K562 (cell line): ENCODE data around the gene ADGRL3. TPM values are rescaled to one million over a fixed set of nuclear protein-coding genes. Genes with fewer than 3 reads are reported as not detected.

Experiments
- ATAC-seq: fragments of 200-7000 bp; cut with Tn5 transposase; 3 replicates; pipeline ENCODE4 v1.9.1; 2020; ENCODE audit warnings: moderate library complexity
- BruUV-seq: library from RNA; stranded (reverse); fragments of 400-500 nt; replicated peaks from 2 replicates; lab custom pipeline; 2021; lab: Mats Ljungman, UMichigan
- CTCF ChIA-PET: fragments of 300-600 bp; formaldehyde crosslinking; extraction: SDS; loops from one replicate; lab custom pipeline; 2021; ENCODE audit warnings: low intra/inter-chr PET ratio; lab: Yijun Ruan, JAX
- POLR2A ChIA-PET: fragments of 300-600, 350-650 bp; sonication (Branson Sonifier 250); formaldehyde crosslinking; extraction: SDS; loops from one replicate; lab custom pipeline; 2021; ENCODE audit warnings: antibody characterized with exemption, inconsistent platforms; lab: Yijun Ruan, JAX
- DNase-seq, 4 experiments: peaks; one replicate each; pipeline versions ENCODE4 v3.0.0 to v3.0.0-alpha.2; 2011 to 2018; ENCODE audit warnings: low spot score in 3 of 4, mixed read lengths in 3 of 4; ENCODE audit errors: extremely low read depth in 1 of 4
- FAIRE-seq: peaks from 2 replicates; lab custom pipeline; 2011; peaks lifted over from hg19 to GRCh38; lab: Jason Lieb, UNC
- H2AFZ ChIP-seq: 2 replicates; pipeline ENCODE4 v1.6.0; 2011; ENCODE audit warnings: low read depth, low read length, control low read depth, inconsistent platforms
- H3K27ac ChIP-seq: fragments of 200-600 bp; 3 replicates; pipeline ENCODE4 v1.8.0; 2011; ENCODE audit warnings: low read depth, mild to moderate bottlenecking, control low read depth, inconsistent platforms, low read length, moderate library complexity, mixed read lengths; ENCODE audit errors: extremely low read depth
- H3K27me3 ChIP-seq, 2 experiments: fragments of 300-600 bp in 1 of 2; 2 replicates in 1 of 2; 3 replicates in 1 of 2; pipeline versions ENCODE4 v1.6.0 to v1.8.0; 2011; ENCODE audit warnings: inconsistent platforms in 2 of 2, low read length in 2 of 2, mild to moderate bottlenecking in 1 of 2, mixed read lengths in 1 of 2, moderate library complexity in 1 of 2; ENCODE audit not compliant: control insufficient read depth in 2 of 2, insufficient read depth in 2 of 2
- H3K36me3 ChIP-seq: fragments of 300-600 bp; 3 replicates; pipeline ENCODE4 v1.8.0; 2011; ENCODE audit warnings: mild to moderate bottlenecking, low read length, inconsistent platforms; ENCODE audit not compliant: control insufficient read depth, insufficient read depth
- H3K4me1 ChIP-seq, 2 experiments: fragments of 200-600 bp in 1 of 2; replicated peaks in 1 of 2; 2 replicates in 1 of 2; 3 replicates in 1 of 2; pipeline versions ENCODE4 v1.5.1 to v1.8.0; 2011; ENCODE audit warnings: inconsistent platforms in 2 of 2, low read length in 2 of 2, mild to moderate bottlenecking in 1 of 2, mixed read lengths in 1 of 2, moderate library complexity in 1 of 2; ENCODE audit not compliant: control insufficient read depth in 2 of 2, insufficient read depth in 2 of 2
- H3K4me2 ChIP-seq: 2 replicates; pipeline ENCODE4 v1.6.1; 2011; ENCODE audit warnings: low read length, control low read depth, inconsistent platforms, mixed read lengths; ENCODE audit not compliant: insufficient read depth
- H3K4me3 ChIP-seq: fragments of 200-600 bp; sonication (generic), shearing (Covaris generic); 2 replicates; pipeline ENCODE4 v1.5.1; 2016; ENCODE audit warnings: control low read depth, inconsistent platforms
- H3K79me2 ChIP-seq: fragments of 200-600 bp; 3 replicates; pipeline ENCODE4 v1.8.0; 2011; ENCODE audit warnings: low read length, inconsistent platforms; ENCODE audit not compliant: control insufficient read depth, insufficient read depth
- H3K9ac ChIP-seq, 2 experiments: 2 replicates each; pipeline versions ENCODE4 v1.6.0 to v1.6.1; 2011; ENCODE audit warnings: low read depth in 2 of 2, low read length in 2 of 2, control low read depth in 1 of 2, inconsistent platforms in 1 of 2, mild to moderate bottlenecking in 1 of 2, mixed read lengths in 1 of 2; ENCODE audit not compliant: insufficient read depth in 1 of 2
- H3K9me1 ChIP-seq: one replicate; pipeline ENCODE4 v1.6.0; 2011; ENCODE audit warnings: inconsistent platforms, mild to moderate bottlenecking, low read length, moderate library complexity; ENCODE audit not compliant: control insufficient read depth, insufficient read depth
- H3K9me3 ChIP-seq: replicated peaks from 2 replicates; pipeline ENCODE4 v1.5.1; 2011; ENCODE audit warnings: low read depth, low read length, inconsistent platforms; ENCODE audit not compliant: control insufficient read depth, insufficient read depth
- H4K20me1 ChIP-seq: replicated peaks from 2 replicates; pipeline ENCODE4 v1.6.1; 2011; ENCODE audit warnings: low read length, inconsistent platforms, mixed read lengths; ENCODE audit not compliant: control insufficient read depth, insufficient read depth
- ARNT ChIP-seq, 2 experiments: fragments of 450-650 bp; IDR thresholded peaks; 2 replicates each; pipeline ENCODE4 v1.6.1; 2016; ENCODE audit warnings: mild to moderate bottlenecking in 1 of 2
- GABPB1 ChIP-seq: sonication (generic); formaldehyde crosslinking; IDR thresholded peaks from 2 replicates; pipeline ENCODE4 v1.8.0; 2022; ENCODE audit warnings: mild to moderate bottlenecking, missing genetic modification reagents
- HDAC8 ChIP-seq: fragments of 450-650 bp; IDR thresholded peaks from 2 replicates; pipeline ENCODE4 v1.6.1; 2016; ENCODE audit warnings: mild to moderate bottlenecking, missing genetic modification characterization, moderate library complexity, missing compliant biosample characterization
- KLF16 ChIP-seq: IDR thresholded peaks from 2 replicates; pipeline ENCODE4 v1.6.1; 2016; ENCODE audit warnings: antibody characterized with exemption
- NONO ChIP-seq, 2 experiments: fragments of 200-400 bp in 1 of 2; fragments of 450-650 bp in 1 of 2; formaldehyde crosslinking in 1 of 2; IDR thresholded peaks; 2 replicates each; pipeline ENCODE4 v1.6.1; 2017; ENCODE audit warnings: low read depth in 2 of 2, mild to moderate bottlenecking in 2 of 2, moderate library complexity in 2 of 2, low read length in 1 of 2
- NR1H2 ChIP-seq: sonication (generic); formaldehyde crosslinking; IDR thresholded peaks from 2 replicates; pipeline ENCODE4 v1.4.0; 2020; ENCODE audit warnings: mild to moderate bottlenecking, missing genetic modification reagents
- POLR2A ChIP-seq: fragments of 450-650 bp; conservative IDR thresholded peaks from 2 replicates; pipeline ENCODE4 v1.6.1; 2016
- PTRF ChIP-seq: fragments of 450-650 bp; IDR thresholded peaks from 2 replicates; pipeline ENCODE4 v1.6.1; 2016; ENCODE audit warnings: mild to moderate bottlenecking, missing genetic modification characterization, missing compliant biosample characterization
- RBM39 ChIP-seq: fragments of 200-400 bp; formaldehyde crosslinking; optimal IDR thresholded peaks from 2 replicates; pipeline ENCODE3; 2018; ENCODE audit warnings: low read depth, low read length
- SLC30A9 ChIP-seq: fragments of 250-450 bp; sonication (Bioruptor Pico); IDR thresholded peaks from 2 replicates; pipeline ENCODE4 v1.8.0; 2022; ENCODE audit warnings: mild to moderate bottlenecking, moderate library complexity
- TGIF2 ChIP-seq: sonication (generic); formaldehyde crosslinking; IDR thresholded peaks from 2 replicates; pipeline ENCODE4 v1.8.1; 2022; ENCODE audit warnings: mild to moderate bottlenecking, missing genetic modification reagents, moderate library complexity
- U2AF1 ChIP-seq: fragments of 200-400 bp; formaldehyde crosslinking; optimal IDR thresholded peaks from 2 replicates; pipeline ENCODE3; 2017; ENCODE audit warnings: mild to moderate bottlenecking, low read depth, low read length, moderate library complexity
- ZNF175 ChIP-seq: fragments of 200-800 bp; sonication (Bioruptor generic); IDR thresholded peaks from 2 replicates; pipeline ENCODE4 v1.6.1; 2016; ENCODE audit warnings: low read depth, mild to moderate bottlenecking, missing genetic modification characterization, missing compliant biosample characterization
- WGBS: fragments of 100-300 bp; shearing (Covaris generic); methylation state at CpG from one replicate; pipeline ENCODE4 v1.1.6; 2016; ENCODE audit warnings: low coverage, mixed read lengths; ENCODE audit not compliant: insufficient coverage; ENCODE audit errors: missing lambda C conversion rate; 5-methylcytosine and 5-hydroxymethylcytosine counted together
- in situ Hi-C: fragments of 300-500 bp; cut with MboI; formaldehyde crosslinking; loops from 4 replicates; pipeline ENCODE4 v1.15.0; 2018; ENCODE audit warnings: inconsistent platforms, mixed read lengths
- intact Hi-C: fragments of 100-400 bp; cut with micrococcal nuclease; formaldehyde crosslinking; loops from 2 replicates; pipeline ENCODE4 v1.14.2; 2022
- polyA plus RNA-seq, 8 experiments: library from polyadenylated mRNA; depleted of rRNA in 4 of 8; stranded (reverse) in 5 of 8; unstranded in 3 of 8; fragments of >200 nt; fragmentation: Nextera tagmentation in 2 of 8; fragmentation: Illumina TruSeq in 1 of 8; extraction: Ambion mirVana in 2 of 8; extraction: Trizol in 1 of 8; gene quantifications; 2 replicates each; pipeline versions ENCODE4 v1.2.1 to v1.2.3, GENCODE V29; 2011 to 2014; ENCODE audit warnings: inconsistent platforms in 1 of 8, missing spikeins in 1 of 8
- total RNA-seq, 7 experiments: library from RNA; depleted of rRNA in 6 of 7; stranded (reverse); fragments of >200 nt in 6 of 7; fragmentation: Illumina TruSeq in 2 of 7; extraction: Trizol in 2 of 7; gene quantifications; 2 replicates each; pipeline versions ENCODE4 v1.2.1 to v1.2.3, GENCODE V29; 2011 to 2021; ENCODE audit warnings: low replicate concordance in 1 of 7
- TF ChIP-seq, protein P1 (sequence below): fragments of 450-650 bp; formaldehyde crosslinking; IDR thresholded peaks from 2 replicates; pipeline ENCODE4 v1.4.0; 2020; ENCODE audit warnings: mild to moderate bottlenecking, mixed read lengths
- TF ChIP-seq, protein P2 (sequence below): fragments of 250-450 bp; sonication (Bioruptor Pico); IDR thresholded peaks from 2 replicates; pipeline ENCODE4 v1.9.0; 2021; ENCODE audit warnings: mild to moderate bottlenecking
- TF ChIP-seq, protein P3 (sequence below): sonication (generic); formaldehyde crosslinking; IDR thresholded peaks from 2 replicates; pipeline ENCODE4 v1.8.0; 2022; ENCODE audit warnings: missing genetic modification reagents, mild to moderate bottlenecking, moderate library complexity, borderline replicate concordance

The ADGRL3 gene
- total and polyA plus RNA-seq, 9 of the 15 experiments (the other 6 are each of a cell fraction or from before 2014, with no cell fraction given), result 0.03 to 0.14 (median 0.04) TPM; not detected in 2

DNA sequence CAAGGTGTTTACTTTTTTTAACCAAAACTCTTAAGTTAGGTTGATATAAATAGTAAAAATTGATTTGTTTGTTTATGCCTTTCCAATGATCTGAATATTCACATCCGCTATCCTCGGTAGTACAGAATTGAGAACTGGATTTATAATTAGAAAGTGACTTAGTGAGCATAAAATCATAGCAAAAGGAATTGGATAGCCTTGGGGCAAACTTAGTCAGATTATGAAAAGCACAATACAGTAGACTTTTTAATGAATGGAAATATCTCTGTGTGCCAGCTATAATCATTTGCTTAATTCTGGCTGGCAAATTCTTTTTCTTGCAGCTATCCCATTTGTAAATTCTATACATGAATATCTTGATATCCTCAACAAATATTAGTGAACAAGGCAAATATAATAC is 713.5 kb downstream of the ADGRL3 start:
- Histone ChIP-seq H3K27me3 (no peaks in the 10 kb centered on the region), H4K20me1 (no peaks in the 10 kb centered on the region), H3K79me2 (no peaks in the 10 kb centered on the region), H3K9ac (no peak overlapping the region), H3K27ac (no peak overlapping the region), H3K36me3 (no peaks in the 10 kb centered on the region), H3K9me1 (no peaks in the 10 kb centered on the region), H2AFZ (no peak overlapping the region), H3K4me3 (no peak overlapping the region), H3K9me3 (no peaks in the 10 kb centered on the region), H3K4me1 (no peaks in the 10 kb centered on the region), H3K4me2 (no peak overlapping the region)
- POLR2A ChIA-PET, result no interaction called here
- TF ChIP-seq SLC30A9 (CRISPR knock-in tag) (no peak), RBM39 (no peak)
- no peak for FAIRE-seq
- no peak for ATAC-seq
- intact Hi-C loops, result no loop called here
- in situ Hi-C loops, result no loop called here
- CTCF ChIA-PET, result no interaction called here
- BruUV-seq, result no TSS peak
- WGBS, result 0% methylated on average over 2 of the region's 2 CpGs
- DNase-seq, result no peak

DNA sequence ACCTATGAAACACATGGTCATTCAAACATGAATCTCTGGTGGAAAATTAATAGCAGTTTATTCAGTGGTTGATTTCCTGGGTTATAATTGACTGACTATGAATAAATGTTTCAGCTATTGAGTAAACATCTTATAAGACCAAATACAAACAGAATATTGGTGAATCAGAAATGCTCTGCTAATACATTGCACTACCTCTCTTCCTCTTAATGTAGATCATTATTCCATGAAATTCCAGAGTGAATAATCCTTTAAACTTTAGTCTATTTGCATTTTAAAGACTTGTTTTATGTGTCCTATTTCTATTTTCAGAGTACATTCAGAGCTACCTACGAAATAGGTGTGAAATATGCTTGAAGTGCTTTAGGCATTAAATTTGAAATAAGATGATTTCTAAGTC is 715.4 kb downstream of the ADGRL3 start:
- intact Hi-C loops, result no loop called here
- H3K27ac ChIP-seq, result no peak overlapping the region
- H3K9me3 ChIP-seq, result no peaks in the 10 kb centered on the region
- FAIRE-seq, result no peak
- H3K9me1 ChIP-seq, result no peaks in the 10 kb centered on the region
- H3K27me3 ChIP-seq, result no peaks in the 10 kb centered on the region
- H3K36me3 ChIP-seq, result no peaks in the 10 kb centered on the region
- in situ Hi-C loops, result no loop called here
- H3K4me3 ChIP-seq, result no peak overlapping the region
- H3K79me2 ChIP-seq, result no peaks in the 10 kb centered on the region
- ChIA-PET CTCF (no interaction called here), POLR2A (no interaction called here)
- no peaks in the 10 kb centered on the region for H3K4me1 ChIP-seq
- no peak overlapping the region for H3K4me2 ChIP-seq
- no peak overlapping the region for H2AFZ ChIP-seq
- WGBS, result 0% methylated on average over 1 of the region's 1 CpG
- no TSS peak for BruUV-seq
- no peak for DNase-seq
- no peak for ATAC-seq
- H3K9ac ChIP-seq, result no peak overlapping the region
- no peaks in the 10 kb centered on the region for H4K20me1 ChIP-seq
- no peak for TF ChIP-seq ARNT (IDR thresholded peaks at IDR 0.05)
- no peak for TF ChIP-seq GABPB1 (CRISPR knock-in tag)
- no peak for TF ChIP-seq U2AF1
- TF ChIP-seq HDAC8, result no peak
- TF ChIP-seq, protein P1, sequence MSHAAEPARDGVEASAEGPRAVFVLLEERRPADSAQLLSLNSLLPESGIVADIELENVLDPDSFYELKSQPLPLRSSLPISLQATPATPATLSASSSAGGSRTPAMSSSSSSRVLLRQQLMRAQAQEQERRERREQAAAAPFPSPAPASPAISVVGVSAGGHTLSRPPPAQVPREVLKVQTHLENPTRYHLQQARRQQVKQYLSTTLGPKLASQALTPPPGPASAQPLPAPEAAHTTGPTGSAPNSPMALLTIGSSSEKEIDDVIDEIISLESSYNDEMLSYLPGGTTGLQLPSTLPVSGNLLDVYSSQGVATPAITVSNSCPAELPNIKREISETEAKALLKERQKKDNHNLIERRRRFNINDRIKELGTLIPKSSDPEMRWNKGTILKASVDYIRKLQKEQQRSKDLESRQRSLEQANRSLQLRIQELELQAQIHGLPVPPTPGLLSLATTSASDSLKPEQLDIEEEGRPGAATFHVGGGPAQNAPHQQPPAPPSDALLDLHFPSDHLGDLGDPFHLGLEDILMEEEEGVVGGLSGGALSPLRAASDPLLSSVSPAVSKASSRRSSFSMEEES (CRISPR knock-in tag), result no peak
- no peak for TF ChIP-seq KLF16
- TF ChIP-seq NR1H2 (CRISPR knock-in tag), result no peak
- TF ChIP-seq, protein P2, sequence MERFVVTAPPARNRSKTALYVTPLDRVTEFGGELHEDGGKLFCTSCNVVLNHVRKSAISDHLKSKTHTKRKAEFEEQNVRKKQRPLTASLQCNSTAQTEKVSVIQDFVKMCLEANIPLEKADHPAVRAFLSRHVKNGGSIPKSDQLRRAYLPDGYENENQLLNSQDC (CRISPR knock-in tag), result no peak
- TF ChIP-seq ZNF175 (CRISPR knock-in tag), result no peak
- TF ChIP-seq NONO (IDR thresholded peaks at IDR 0.05; ENCODE audit: low read depth in 2 of 2, low read length in 1 of 2), result no peak
- no peak for TF ChIP-seq TGIF2 (CRISPR knock-in tag)
- TF ChIP-seq, protein P3, sequence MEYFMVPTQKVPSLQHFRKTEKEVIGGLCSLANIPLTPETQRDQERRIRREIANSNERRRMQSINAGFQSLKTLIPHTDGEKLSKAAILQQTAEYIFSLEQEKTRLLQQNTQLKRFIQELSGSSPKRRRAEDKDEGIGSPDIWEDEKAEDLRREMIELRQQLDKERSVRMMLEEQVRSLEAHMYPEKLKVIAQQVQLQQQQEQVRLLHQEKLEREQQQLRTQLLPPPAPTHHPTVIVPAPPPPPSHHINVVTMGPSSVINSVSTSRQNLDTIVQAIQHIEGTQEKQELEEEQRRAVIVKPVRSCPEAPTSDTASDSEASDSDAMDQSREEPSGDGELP (CRISPR knock-in tag), result no peak
- no peak for TF ChIP-seq PTRF (tag)
- TF ChIP-seq POLR2A, result no peak
